Medulla oblongata (tissue), 1 donor: Measurements from ENCODE around the gene UCHL3.

ENCODE experiments used
- DNase-seq: peaks from one replicate; pipeline ENCODE4 v3.0.0-alpha.2; 2015; ENCODE audit errors: extremely low spot score

The UCHL3 gene

GRCh38 chr13:75628801-75629200, 79.2 kb downstream of the UCHL3 start:
- DNase-seq: no peak

- no peak for DNase-seq
These were observed 83.7 kb downstream of the UCHL3 start for GRCh38 chr13:75633285-75633684.

- DNase-seq: no peak
These were observed 85.7 kb downstream of the UCHL3 start for GRCh38 chr13:75635101-75635827.

- DNase-seq: peak; percentile 14
These were observed 86.3 kb downstream of the UCHL3 start, which contains the start of gene LMO7 for GRCh38 chr13:75635828-75636435. TSS of gene LMO7 (plus strand) at chr13:75636330. CDS start at chr13:75636658, 328 bp downstream.

GRCh38 chr13:75636436-75637180, 87.0 kb downstream of the UCHL3 start:
- peak; percentile 19 for DNase-seq

- DNase-seq: no peak
These were observed 87.7 kb downstream of the UCHL3 start for GRCh38 chr13:75637181-75637750.

- DNase-seq: no peak
These were observed 89.9 kb downstream of the UCHL3 start for GRCh38 chr13:75639454-75639853.

- no peak for DNase-seq
These were observed 91.4 kb downstream of the UCHL3 start for GRCh38 chr13:75641026-75641425.

GRCh38 chr13:75643182-75643581, 93.6 kb downstream of the UCHL3 start:
- DNase-seq: no peak

- no peak for DNase-seq
These were observed 94.1 kb downstream of the UCHL3 start for GRCh38 chr13:75643693-75644092.

GRCh38 chr13:75645141-75645540, 95.5 kb downstream of the UCHL3 start:
- no peak for DNase-seq

- no peak for DNase-seq
These were observed 97.7 kb downstream of the UCHL3 start for GRCh38 chr13:75647126-75647784.

GRCh38 chr13:75648446-75648845, 98.9 kb downstream of the UCHL3 start:
- no peak for DNase-seq

GRCh38 chr13:75651013-75651412, 101.4 kb downstream of the UCHL3 start:
- no peak for DNase-seq

- no peak for DNase-seq
These were observed 103.1 kb downstream of the UCHL3 start for GRCh38 chr13:75652726-75653125.
